HG03066 (cell line): Measurements from ENCODE around the gene USP48.
"Not testable (repeated sequence)": the region's sequence is repeated elsewhere in the genome, so short reads cannot be mapped to it uniquely, and the experiment has no call there.

Source experiments
- ATAC-seq: cut with Tn5 transposase; IDR thresholded peaks from one replicate; pipeline ENCODE4 v1.9.1; 2021; ENCODE audit warnings: low read depth; ENCODE audit not compliant: unreplicated experiment

USP48 gene

GRCh38 chr1:21641967-21642739, 140.8 kb downstream of the USP48 start:
- no peak for ATAC-seq

- no peak for ATAC-seq
These were observed 141.4 kb downstream of the USP48 start for GRCh38 chr1:21641537-21641936.

DNA sequence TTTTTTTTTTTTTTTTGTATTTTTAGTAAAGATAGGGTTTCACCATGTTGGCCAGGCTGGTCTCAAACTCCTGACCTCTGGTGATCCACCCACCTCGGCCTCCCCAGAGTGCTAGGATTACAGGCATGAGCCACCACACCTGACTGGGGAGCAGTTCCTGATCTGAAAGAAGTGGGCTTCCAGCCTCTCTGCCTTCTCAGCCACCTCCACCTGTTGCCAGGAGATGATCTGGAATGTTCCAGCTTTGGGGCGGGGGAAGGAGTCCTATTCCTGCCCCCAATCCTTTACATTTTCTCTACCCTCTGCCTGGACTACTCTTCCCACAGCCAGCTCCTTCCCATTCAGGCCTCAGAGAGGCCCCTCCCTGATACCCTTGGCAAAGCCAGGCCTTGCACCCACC, 141.9 kb downstream of the USP48 start:
- ATAC-seq, result no peak

- no peak for ATAC-seq
These were observed 142.3 kb downstream of the USP48 start for GRCh38 chr1:21640653-21641052.

GRCh38 chr1:21639594-21640041, 143.3 kb downstream of the USP48 start:
- no peak for ATAC-seq

DNA sequence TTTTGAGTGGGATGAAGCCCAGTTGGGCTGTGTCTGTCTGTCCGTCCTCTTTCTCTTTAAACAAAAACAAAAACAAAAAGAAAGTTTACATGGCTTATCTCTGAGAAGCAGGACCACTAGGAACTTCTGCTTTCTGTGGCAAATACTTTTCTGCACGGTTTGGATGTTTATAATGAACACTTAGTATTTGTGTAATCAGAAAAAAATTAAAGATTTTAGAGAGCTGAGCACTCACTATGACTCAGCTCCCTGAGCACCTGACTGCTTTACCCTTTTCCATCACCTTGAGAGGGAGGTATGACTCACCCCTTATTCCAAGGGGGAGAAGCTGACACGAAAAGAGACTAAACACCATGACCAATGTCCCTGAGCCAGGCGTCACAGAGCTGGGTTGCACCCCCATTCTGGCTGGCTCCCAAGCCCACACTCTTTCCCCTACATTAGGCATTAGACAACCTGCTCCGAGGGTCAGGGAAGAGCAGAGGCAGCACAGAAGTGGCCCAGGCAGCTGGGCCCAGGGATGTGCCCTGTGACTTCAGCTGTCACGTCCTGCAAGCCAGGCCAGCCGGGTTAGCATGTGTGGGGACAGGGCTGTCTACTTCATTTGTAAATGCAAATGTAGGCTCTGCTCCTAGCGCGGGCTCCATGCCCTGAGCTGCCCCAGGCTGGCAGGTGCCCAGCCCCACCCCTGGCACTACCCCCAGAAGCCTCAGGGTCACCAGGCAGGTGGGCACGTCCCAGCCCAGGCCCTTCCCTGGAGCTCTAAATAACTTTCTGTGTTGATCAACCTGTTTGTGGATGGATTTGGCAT, 144.2 kb downstream of the USP48 start:
- ATAC-seq, result no peak

GRCh38 chr1:21637514-21637913, 145.4 kb downstream of the USP48 start:
- no peak for ATAC-seq

DNA sequence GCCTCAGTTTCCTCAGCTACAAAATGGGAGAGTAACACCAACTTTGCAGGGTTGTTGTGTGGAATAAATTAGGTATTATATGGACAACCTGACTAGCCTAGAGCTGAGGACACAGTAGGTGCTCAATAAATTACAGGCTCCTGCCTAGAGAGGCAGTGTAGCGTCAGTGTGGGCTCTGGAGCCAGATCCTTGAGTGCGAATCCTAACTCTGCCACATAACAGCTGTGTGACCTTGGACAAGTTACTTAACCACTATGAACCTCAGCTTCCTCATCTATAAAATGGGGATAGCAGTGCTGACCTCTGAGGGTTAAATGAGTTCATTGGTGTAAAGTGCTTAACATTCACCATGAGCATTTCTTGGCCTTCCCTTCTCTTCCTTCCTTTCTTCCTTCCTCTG, 146.9 kb downstream of the USP48 start:
- no peak for ATAC-seq

DNA sequence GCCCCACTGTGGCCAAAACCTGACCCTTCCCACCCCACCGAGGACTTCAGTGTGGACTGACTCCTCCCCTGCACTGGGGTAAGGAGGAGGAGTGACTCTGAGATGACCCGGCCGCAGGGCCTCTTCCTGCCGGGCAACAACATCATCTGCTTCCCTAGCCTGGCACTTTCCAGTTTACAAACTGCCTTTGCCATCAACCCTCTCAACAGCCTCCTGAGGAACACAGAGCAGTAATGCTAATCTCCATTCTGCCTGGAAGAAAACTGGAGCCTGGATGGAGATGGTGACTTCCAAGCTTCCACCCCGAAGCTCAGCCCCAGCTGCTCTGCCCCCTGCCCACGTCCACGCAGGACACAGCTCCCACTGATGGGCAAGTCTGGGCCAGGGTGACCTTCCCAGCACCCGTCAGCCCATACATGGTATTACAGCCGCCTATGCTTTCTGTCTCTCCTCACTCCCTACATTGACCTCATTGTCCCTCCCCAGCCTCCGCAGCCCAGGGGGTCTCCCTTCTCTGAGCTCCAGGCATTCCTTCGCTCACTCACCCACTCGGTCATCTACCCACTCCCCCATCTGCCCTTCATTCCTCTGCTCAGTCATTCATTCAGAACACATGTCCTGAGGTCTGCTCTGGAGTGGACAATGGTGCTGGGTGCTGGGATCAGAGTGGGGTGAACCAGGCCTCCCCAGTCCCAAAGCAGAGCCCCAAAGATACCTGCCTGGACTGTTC, 148.0 kb downstream of the USP48 start:
- no peak for ATAC-seq

DNA sequence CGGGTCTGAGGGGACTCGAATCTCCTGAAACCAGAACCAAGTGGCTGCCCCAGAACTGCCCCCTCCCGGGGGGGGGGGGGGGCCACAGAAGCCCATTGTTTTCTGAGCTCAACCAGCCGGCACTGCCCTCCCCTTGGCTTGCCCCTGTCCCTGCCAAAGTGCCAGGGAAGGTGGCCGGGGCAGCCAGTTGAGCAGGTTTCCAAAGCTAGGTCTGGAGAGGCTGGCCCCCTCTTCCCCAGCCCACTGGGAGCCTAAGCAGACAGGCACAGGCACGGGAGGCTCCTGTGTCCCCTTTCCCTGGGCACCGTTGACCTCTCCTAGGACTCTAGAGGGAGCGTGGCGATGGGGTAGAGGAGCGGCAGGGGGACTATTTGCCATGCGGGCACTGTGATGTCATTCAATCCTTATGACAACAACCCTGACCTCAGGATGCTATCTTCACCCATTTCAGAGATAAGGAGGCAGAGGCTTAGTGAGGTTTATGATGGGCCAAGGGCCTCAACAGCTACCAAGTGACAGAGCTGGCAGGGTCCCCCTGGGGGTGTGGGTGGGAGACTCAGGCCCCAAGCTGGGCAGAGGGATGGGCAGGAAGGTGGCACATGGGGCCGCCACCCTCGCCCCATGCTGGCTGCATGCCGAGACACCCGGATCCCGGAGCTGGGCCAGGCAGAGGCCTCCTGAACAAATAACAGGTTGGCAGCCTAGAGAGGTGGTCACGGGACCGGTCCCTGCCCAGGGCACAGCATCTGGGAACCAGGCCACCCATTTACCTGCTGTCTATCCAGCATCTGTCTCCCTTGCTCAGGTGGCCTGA, 148.8 kb downstream of the USP48 start:
- ATAC-seq, result no peak

DNA sequence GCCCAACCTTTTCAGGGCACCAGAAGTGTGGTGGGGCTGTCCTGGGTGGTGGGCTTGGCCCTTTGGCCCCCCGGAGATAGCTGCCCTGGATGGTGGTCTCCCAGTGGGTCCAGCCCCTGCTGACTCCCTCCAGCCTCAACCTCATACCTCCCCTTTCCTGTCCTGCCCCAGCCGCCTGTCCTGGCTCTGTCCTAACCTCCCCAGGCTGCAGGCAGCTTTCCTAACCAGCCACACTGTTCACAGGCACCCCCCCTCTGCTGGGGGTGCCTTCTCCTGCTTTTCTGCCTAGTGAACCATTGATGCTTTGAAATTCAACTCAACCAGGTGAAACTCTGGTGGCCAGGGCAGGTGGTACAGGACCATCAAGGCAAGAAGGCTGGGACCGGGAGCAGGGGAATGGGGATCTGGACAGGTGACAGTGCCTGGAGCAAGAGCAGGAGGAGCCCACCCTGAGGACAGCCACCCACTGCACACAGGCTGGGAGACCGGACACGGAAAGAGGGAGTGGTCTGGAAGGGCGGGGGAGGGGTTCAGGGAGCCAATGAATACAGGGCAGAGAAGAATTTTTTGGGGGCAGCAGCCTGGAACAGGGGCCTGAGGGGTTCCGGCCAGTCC, 149.7 kb downstream of the USP48 start:
- no peak for ATAC-seq

- ATAC-seq, result no peak
These were observed 150.7 kb downstream of the USP48 start for GRCh38 chr1:21631944-21632887.

DNA sequence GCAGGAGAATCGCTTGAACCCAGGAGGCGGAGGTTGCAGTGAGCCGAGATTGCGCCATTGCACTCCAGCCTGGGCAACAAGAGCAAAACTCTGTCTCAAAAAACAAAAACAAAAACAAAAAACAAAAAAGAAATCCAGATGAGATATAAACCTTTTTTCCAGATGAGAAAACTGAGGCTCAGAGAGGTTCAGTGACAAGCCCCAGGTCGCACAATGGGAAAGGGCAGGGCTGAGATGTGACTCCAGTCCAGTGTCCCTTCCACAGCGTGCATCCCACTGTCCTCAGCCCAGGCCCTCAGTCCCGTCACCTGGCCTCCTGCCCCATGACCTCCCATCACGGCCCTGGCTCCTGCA, 151.4 kb downstream of the USP48 start:
- not testable (repeated sequence) for ATAC-seq

DNA sequence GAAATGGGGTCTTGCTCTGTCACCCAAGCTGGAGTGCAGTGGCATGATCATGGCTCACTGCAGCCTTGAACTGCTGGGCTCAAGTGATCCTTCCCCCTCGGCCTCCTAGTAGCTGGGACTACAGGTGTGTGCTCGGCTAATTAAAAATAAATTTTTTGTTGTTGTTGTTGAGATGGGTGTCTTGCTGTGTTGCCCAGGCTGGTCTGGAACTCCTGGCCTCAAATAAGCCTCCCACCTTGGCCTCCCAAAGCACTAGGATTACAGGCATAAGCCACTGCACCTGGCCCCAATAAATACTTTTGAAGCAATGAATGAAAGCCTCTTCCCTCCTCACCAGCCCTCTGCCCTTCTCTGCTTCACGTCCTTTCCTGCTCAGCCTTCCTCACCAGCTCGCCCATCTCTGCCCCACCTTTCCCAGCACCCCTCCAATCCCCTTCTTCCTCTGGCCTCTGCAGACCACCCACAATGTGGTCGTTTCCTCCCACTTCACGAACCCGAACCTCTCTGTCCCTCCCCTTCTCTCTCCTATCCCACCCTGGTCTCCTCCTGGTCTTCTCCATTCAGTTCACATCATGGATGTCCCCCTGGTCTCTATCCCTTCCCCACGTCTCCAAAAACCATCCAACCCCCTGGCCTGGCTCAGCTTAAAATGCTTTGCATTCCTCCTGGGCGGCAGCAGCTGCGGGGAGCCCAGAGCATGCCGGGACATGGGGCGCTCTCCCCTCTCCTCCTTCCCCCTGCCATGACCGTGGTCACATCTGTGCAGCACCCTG, 152.2 kb downstream of the USP48 start:
- no peak for ATAC-seq

GRCh38 chr1:21629971-21630370, 153.0 kb downstream of the USP48 start:
- ATAC-seq, result no peak

- ATAC-seq, result no peak
These were observed 154.1 kb downstream of the USP48 start for GRCh38 chr1:21628798-21629393.
